Astrocyte of the cerebellum (primary cell): ENCODE data around the gene PCSK5.
"Not testable (repeated sequence)": the region's sequence is repeated elsewhere in the genome, so short reads cannot be mapped to it uniquely, and the experiment has no call there.

Experiments used
- DNase-seq: peaks from one replicate; pipeline ENCODE4 v3.0.0-alpha.2; 2011; ENCODE audit warnings: low read depth
- H3K4me3 ChIP-seq: 2 replicates; pipeline ENCODE4 v1.5.1; 2011; ENCODE audit warnings: mild to moderate bottlenecking, low read depth, low read length, moderate library complexity
- CTCF ChIP-seq: IDR thresholded peaks from 2 replicates; pipeline ENCODE4 v1.5.1; 2012; ENCODE audit warnings: low read length, low read depth, moderate library complexity, mild to moderate bottlenecking; ENCODE audit errors: missing control alignments
- in situ Hi-C: cut with HindIII; loops from 2 replicates; pipeline ENCODE4 v1.10.0; 2017; ENCODE audit warnings: low sequenced_read_pairs

PCSK5 gene

GRCh38 chr9:75962013-75962661, 71.7 kb downstream of the PCSK5 start:
- no peak overlapping the region for H3K4me3 ChIP-seq
- no peak for DNase-seq
- no peak for TF ChIP-seq CTCF
- in situ Hi-C loops: no loop called here

GRCh38 chr9:75962662-75963036, 72.2 kb downstream of the PCSK5 start:
- DNase-seq: no peak
- in situ Hi-C loops: no loop called here
- TF ChIP-seq CTCF: no peak
- no peak overlapping the region for H3K4me3 ChIP-seq

DNA sequence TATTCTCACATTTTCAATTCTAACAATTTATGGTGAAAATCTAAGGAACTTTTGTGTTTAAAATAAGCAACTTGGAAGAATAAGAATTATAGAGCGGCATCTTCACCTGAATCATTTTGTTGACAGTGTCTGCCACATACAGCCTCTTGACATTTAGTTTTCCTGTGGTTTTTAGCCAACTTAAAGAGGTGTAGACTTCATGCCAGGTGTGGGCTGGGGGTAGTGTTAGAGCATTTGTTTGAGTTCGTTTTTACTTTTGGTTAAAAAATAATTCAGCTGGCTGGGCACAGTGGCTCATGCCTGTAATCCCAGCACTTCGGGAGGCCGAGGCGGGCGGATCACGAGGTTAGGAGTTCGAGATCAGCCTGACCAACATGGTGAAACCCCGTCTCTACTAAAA, 72.8 kb downstream of the PCSK5 start:
- H3K4me3 ChIP-seq, in situ Hi-C loops, DNase-seq: not testable (repeated sequence)

DNA sequence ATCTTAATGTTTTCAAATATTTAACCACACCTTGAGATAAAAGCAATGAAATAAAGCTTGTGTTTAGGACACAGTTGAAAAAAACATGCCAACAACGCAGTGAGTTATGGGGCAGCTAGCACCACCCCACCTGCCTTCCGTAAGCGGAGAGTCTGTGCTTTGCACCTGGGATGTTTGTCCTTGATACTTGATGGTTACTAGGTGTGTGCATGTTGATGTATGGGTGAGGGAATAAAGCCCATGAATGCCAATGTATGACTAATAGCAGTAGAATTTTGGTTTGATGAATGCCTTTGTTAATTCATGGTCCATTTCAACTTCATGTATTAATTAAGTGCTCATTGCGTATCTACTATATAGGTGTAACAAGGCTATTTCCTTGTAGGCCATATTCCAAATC, 74.0 kb downstream of the PCSK5 start:
- no peak for TF ChIP-seq CTCF
- in situ Hi-C loops: no loop called here
- no peak for DNase-seq
- no peak overlapping the region for H3K4me3 ChIP-seq

DNA sequence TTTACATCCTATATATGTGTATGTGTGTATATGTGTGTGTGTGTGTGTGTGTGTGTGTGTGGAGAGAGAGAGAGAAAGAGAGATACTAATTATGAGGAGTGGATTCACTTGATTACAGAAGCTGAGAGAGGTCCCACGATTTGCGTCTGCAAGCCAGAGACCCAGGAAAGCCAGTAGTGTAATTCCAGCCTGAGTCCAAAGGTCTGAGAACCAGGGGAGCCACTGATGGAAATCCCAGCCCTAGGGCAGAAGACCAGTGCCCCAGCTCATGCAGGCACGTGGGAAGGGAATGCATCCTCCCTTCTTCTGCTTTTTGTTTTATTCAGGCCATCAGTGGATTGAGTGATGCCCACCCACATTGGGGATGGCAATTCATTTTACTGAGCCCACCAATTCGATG, 74.8 kb downstream of the PCSK5 start:
- H3K4me3 ChIP-seq: no peak overlapping the region
- in situ Hi-C loops: no loop called here
- DNase-seq: no peak
- no peak for TF ChIP-seq CTCF

- no peak for TF ChIP-seq CTCF
- in situ Hi-C loops: no loop called here
- H3K4me3 ChIP-seq: no peak overlapping the region
- no peak for DNase-seq
Measured at GRCh38 chr9:75967556-75967955, 77.1 kb downstream of the PCSK5 start.

DNA sequence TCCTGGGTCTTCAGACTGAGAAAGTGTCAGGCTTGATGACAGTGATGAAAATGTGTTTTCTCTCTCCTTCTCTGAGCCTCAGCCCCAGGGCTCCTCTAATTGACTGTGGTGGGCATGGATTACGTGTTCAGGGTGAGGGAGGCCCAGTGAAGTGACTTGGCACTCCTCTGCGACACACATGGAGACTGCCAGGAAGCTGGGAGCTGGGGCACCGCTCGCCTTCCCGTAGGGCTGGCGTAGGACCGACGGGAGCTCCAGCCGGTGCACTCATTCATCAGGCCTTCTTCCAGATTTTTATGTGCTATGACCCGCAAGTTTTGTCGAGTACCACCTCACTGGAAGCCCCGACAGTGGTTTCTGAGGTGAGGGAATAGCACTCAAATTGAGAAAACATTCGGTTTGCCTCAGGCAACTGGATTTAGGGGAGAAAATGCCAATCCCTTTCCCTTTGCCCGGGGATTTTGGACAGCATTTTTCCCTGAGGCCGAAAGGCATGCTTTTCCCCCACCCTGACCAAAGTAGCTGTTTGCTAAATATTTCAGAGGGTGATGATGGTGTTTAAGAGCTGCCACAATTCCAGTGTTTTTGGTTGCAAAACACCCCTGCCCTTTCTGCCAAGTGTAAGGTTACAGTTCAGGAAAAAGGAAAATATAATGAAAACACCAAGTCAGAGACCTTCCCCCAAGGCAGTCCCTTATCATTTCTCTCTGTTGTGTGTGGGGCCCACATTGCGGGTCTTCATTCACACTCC, 83.7 kb downstream of the PCSK5 start:
- in situ Hi-C loops: no loop called here
- H3K4me3 ChIP-seq: no peak overlapping the region
- no peak for TF ChIP-seq CTCF
- DNase-seq: no peak
